ENCODE data around the gene CENPK. TPM values are rescaled to one million over a fixed set of nuclear protein-coding genes. Genes with fewer than 3 reads are reported as not detected.

Gene CENPK
- total and polyA plus RNA-seq, 2 of the 8 experiments (the other 6 are each of a cell fraction or from before 2014, with no cell fraction given), result 13.3 to 50.9 TPM

DNA sequence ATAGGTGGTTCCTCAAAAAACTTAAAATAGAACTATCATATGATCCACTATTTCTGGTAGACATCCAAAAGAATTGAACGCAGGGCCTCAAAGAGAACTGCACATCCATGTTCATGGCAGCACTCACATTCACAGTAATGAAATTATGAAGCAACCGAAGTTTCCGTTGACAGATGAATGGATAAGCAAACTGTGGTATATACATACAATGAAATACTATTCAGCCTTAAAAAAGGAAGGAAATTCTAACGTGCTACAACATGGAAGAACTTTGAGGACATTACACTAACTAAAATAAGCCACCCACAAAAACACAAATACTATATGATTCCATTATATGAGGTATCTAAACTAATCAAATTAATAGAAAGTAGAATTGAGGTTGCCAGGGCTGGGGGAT, 18.5 kb downstream of the CENPK start (continued):
- TF ChIP-seq PHF8 (conservative IDR thresholded peaks at IDR 0.05; ENCODE audit: low read depth, low read length) (no peak), TBP (IDR thresholded peaks at IDR 0.05; ENCODE audit: low read depth, low read length) (no peak), SRF (IDR thresholded peaks at IDR 0.05; ENCODE audit: low read depth, low read length) (no peak)

All from H1 (cell line).